AML-193 (cell line): ENCODE data around the gene PARP15.
A peak's percentile ranks its signal among the peaks of the same experiment; 100 is the strongest.
"Not testable (repeated sequence)": the region's sequence is repeated elsewhere in the genome, so short reads cannot be mapped to it uniquely, and the experiment has no call there.

Experiments used
- DNase-seq, 2 experiments: peaks; one replicate each; lab custom pipeline; 2025; lab: John Stamatoyannopoulos, UW

PARP15 gene

DNA sequence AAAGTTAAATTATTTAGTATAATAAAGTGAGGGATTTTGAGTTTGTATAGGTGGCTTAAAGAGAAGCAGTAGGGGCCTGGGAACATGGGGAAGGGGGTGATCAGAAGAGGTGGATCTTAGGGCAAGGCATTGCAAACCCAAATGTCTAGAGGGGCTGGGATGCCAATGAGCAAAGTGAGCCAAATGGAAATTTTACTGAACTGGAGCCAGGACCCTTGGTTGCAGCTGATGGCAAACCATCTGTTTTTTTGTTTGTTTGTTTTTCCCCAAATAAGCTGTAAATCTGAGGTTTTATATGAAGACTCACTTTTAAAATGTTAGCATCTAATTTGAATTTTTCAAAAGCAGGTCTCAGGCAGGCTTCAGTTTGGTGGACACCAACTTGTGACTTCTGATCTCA, 88.4 kb downstream of the PARP15 start:
- no peak for DNase-seq

- no peak for DNase-seq
Measured at GRCh38 chr3:122668930-122669730, 91.7 kb downstream of the PARP15 start.

GRCh38 chr3:122671553-122671952, 94.1 kb downstream of the PARP15 start:
- no peak for DNase-seq

DNA sequence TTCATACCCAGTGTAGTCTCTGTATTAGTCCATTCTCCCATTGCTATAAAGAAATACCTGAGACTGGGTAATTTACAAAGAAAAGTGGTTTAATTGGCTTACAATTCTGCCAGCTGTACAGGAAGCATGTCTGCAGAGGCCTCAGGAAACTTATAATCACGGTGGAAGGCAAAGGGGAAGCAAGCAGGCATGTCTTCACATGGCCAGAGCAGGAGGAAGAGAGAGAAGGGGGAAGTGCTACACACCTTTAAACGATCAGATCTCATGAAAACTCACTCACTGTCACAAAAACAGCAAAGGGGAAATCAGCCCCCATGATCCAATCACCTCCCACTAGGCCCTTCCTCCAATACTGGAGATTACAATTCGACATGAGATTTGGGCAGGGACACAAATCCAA, 96.9 kb downstream of the PARP15 start:
- DNase-seq = peak in 1 of 2 experiments; percentile 21

DNA sequence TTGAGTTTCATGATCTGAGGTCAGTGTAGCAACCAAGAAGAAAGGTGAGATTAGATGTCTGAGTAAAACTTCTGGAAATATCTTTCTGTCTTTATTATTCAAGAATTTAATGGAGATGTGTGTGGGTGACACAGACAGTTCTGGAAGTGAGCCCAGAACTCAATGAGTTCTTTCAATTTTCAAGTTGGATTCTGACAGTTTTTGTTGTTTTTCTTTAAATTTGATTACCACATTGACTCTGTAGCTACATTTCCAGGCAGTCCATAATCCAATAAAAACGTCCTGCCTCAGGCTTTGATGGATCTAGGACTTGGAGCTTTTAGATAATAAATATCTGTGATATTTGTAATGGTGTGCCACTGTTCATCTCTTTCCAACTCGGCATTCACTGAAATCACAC, 99.3 kb downstream of the PARP15 start:
- DNase-seq = no peak

DNA sequence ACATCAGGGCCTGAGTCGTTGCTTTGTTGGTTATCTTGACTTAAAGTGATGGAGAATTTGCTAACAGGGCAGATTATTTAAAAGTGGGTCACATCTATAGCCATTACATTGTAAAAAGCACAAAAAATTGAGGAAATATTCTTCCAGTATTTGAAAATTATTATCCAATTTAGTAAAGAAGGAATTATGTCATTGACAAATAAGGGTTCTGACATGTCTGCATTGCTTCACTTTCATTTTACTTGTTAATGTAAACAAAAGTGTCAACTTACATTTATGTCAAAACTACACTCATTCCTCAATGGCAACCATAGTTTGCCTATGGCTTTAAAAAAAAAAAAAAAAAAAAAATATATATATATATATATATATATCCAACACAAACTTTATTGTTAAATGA, 99.8 kb downstream of the PARP15 start:
- DNase-seq = no peak

DNA sequence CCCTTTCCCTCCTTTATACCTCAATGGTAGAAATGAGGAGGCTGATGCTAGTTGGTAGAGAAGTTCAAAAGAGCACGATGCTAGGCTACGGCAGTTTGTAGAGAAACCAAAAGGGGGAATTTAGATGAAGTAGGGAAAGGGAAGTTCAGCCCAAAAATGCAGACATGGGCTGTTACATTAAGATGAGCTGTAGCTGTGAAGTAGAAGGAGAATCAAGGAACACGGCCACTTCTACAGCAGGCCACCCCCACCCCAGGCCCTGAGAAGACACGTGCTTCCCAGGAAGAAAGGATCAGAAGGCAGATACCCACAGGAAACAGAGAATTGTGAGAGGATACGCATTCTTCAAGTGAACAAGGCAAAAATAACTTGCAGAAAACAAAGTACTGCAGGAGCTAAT, 101.1 kb downstream of the PARP15 start:
- DNase-seq = no peak

- DNase-seq = peak; percentile 91 to 94
Measured at GRCh38 chr3:122679085-122679881, 101.8 kb downstream of the PARP15 start.

DNA sequence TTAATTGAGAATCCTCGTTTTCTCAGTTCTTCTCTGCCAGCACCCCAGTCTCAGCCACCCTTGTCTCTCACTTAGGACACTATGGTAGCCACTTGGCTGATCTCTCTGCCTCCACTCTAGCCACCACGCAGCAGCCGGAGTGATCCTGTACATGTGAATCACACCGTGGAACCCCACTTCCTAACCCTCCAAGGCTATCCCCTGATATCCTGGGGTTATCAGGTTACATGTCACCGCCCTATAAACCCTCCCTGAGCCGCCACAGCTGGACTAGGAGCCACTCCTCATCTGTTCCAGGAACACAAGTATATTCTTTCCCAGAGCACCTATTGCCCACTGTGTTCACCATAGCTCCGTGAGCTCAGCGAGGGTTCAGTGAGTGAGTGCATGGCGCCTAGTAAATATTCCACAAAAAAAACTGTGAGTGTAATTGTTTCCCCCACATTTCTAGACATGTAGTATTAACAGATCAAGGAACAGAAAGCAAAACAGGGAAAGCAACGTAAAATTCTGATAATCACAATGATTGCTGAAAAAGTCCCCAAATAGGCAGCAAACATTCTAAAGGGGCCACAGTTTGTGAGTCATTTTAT, 102.5 kb downstream of the PARP15 start:
- DNase-seq = peak in 1 of 2 experiments; percentile 30

GRCh38 chr3:122680475-122681283, 103.2 kb downstream of the PARP15 start, which contains the start of gene PARP14:
PARP14 (plus strand) TSS chr3:122680839; CDS start chr3:122680884, 45 bp downstream.
- peak; percentile 58 for DNase-seq

DNA sequence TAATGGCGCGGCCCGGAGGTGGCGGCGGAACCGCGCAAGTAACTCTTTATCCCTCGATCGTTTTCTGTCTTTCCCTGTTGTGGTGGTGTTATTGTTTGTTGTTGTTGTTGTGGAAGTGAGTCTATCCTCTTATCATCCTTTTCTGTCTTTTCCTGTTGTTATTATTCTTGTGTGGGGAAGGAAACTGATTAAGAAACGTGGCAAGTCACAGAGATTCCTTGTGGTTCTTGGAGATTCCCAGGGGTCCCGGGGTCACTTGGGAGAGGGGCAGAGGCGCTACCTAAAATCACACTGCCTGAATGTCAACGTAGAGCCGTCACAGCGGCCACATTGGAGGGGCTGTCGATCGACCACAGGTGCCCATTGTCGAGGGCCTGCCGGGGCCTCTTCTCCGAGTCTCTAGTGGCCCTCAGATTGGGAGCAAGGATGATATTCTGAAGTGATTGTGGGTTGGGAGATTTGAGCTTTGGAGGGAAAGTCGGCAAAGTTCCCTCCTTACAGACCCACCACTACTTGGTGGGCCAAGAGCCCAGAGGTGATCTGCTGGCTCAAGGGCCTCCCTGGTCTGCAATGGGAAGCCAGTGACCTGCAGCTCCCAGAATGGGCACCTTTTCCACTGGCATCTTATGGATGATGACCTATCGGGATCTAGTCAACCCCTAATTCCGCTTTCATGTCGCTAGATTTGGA, 104.0 kb downstream of the PARP15 start:
- no peak for DNase-seq

DNA sequence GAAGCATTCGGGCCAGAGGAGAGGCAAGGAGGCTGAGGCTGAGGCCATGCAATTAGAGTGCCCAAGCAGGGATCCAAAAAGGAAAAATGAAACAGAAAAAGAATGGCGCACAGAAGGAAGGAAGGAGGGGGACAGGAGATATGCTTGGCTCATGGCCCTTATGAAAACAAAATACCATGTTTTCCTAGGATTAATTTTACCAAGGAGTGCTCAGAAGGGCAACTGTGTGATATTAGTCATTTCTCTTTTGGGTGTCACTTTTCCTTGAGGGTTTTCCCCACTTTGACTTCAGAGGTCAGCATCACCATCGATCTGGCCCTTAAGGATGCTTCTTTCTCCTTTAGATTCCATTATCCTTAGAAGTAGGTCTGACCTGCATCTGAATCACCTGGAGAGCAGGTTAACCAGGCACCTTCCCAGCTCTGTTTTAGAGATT, 104.5 kb downstream of the PARP15 start:
- no peak for DNase-seq

- DNase-seq = not testable (repeated sequence)
Measured at GRCh38 chr3:122682778-122683411, 105.4 kb downstream of the PARP15 start.

GRCh38 chr3:122687298-122687697, 109.8 kb downstream of the PARP15 start:
- no peak for DNase-seq
